ENCODE results near the gene TMEM108.

The TMEM108 gene

DNA sequence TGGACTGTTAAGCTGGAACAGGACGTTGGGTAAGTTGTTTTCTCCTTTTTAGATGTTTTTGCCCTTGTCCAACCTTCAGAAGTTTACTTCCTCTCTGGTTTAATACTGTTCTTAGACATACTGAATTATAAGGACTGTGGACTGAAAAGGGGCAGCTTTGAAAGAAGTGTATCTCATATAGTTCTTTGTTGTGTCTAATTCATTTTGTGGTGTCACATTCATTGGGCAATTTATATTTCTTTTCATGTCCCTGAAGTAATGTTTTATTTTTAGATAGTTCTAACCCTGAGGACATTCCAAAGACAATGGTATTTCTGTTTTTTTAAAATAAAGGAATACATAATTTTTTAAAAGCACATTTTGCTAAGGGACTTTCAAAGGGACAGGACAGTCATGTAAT is 45.2 kb downstream of the TMEM108 start:
- TF ChIP-seq, protein P1, sequence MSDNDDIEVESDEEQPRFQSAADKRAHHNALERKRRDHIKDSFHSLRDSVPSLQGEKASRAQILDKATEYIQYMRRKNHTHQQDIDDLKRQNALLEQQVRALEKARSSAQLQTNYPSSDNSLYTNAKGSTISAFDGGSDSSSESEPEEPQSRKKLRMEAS (IDR thresholded peaks at IDR 0.05; ENCODE audit: low read depth, low read length): no peak
- TF ChIP-seq POLR2A (IDR thresholded peaks at IDR 0.05; ENCODE audit: extremely low read depth, insufficient read length) (no peak), MYC (IDR thresholded peaks at IDR 0.05; ENCODE audit: low read depth, low read length) (no peak)
- TF ChIP-seq, protein P2, sequence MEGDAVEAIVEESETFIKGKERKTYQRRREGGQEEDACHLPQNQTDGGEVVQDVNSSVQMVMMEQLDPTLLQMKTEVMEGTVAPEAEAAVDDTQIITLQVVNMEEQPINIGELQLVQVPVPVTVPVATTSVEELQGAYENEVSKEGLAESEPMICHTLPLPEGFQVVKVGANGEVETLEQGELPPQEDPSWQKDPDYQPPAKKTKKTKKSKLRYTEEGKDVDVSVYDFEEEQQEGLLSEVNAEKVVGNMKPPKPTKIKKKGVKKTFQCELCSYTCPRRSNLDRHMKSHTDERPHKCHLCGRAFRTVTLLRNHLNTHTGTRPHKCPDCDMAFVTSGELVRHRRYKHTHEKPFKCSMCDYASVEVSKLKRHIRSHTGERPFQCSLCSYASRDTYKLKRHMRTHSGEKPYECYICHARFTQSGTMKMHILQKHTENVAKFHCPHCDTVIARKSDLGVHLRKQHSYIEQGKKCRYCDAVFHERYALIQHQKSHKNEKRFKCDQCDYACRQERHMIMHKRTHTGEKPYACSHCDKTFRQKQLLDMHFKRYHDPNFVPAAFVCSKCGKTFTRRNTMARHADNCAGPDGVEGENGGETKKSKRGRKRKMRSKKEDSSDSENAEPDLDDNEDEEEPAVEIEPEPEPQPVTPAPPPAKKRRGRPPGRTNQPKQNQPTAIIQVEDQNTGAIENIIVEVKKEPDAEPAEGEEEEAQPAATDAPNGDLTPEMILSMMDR (IDR thresholded peaks at IDR 0.05; ENCODE audit: low read depth, low read length): no peak
- DNase-seq (ENCODE audit: low read depth): no peak
- H3K4me3 ChIP-seq (ENCODE audit: low read depth, low read length): no peak overlapping the region

DNA sequence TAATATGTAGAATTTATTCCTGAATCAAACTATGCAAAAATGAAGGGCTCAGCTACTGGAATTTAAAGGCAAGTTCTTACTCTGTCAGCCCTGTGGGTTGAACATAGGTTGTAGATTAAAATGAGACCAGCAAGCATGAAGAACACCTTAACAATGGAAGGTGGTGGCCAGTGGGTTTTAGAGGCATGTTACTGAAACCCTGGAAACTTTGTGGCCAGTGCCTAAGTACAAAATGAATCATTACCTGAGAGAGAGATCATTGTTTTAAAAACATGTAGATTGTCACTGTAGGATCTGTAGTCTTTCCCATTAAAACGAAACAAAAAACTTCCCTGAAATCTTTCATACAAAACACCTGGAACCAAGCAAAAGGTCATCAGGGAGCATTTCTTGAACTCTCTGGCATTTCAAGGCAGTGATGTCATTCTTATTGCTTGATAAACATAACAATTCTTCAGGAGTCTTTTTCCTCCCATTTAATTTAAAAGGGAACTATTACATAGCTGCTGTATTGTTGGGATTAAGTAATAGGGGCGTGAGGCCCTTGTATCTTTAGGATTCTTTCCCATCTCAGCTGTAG is 51.8 kb downstream of the TMEM108 start:
- TF ChIP-seq, protein P1 (IDR thresholded peaks at IDR 0.05; ENCODE audit: low read depth, low read length): no peak
- TF ChIP-seq POLR2A (IDR thresholded peaks at IDR 0.05; ENCODE audit: extremely low read depth, insufficient read length) (no peak), MYC (IDR thresholded peaks at IDR 0.05; ENCODE audit: low read depth, low read length) (no peak)
- TF ChIP-seq, protein P2 (IDR thresholded peaks at IDR 0.05; ENCODE audit: low read depth, low read length): no peak
- DNase-seq (ENCODE audit: low read depth): no peak
- H3K4me3 ChIP-seq (ENCODE audit: low read depth, low read length): no peak overlapping the region

DNA sequence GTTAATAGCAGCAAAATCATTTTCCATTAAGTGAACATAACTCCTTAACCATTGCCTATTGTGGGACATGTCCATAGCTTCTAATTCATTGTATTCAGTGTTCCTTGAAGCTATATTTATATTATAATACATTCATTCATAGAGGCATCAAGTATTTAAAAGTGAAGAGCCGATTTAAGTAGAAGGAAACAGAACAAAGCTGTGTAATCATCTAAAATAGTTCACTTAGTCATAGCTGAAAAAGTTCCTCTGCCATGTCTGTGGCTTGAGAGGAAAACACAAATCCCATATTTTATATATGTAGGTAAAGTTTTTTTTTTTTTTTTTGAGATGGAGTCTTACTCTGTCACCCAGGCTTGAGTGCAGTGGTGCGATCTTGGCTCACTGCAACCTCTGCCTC is 54.5 kb downstream of the TMEM108 start:
- DNase-seq (ENCODE audit: low read depth): no peak
- H3K4me3 ChIP-seq (ENCODE audit: low read depth, low read length): no peak overlapping the region
- TF ChIP-seq, protein P2 (IDR thresholded peaks at IDR 0.05; ENCODE audit: low read depth, low read length): no peak
- TF ChIP-seq MYC (IDR thresholded peaks at IDR 0.05; ENCODE audit: low read depth, low read length) (no peak), POLR2A (IDR thresholded peaks at IDR 0.05; ENCODE audit: extremely low read depth, insufficient read length) (no peak)
- TF ChIP-seq, protein P1 (IDR thresholded peaks at IDR 0.05; ENCODE audit: low read depth, low read length): no peak

DNA sequence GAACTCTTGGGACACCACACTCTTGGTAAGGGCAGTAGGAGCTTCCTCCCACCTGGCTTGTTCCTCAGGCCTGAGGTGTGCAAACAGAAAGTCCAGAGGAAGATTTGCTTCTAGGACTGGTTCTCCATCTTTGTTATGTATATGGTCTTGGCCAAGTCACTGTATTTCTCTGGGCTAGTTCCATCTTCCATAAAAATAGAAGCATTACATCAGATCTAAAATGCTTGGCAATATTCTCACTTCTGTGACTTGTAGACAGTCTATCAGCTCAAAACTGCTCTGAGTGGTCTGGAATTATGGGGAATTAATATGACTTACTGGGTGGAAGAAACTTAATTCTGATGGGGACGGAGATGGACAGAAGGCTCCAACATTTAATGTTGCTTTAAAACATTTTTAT is 55.2 kb downstream of the TMEM108 start:
- DNase-seq (ENCODE audit: low read depth): no peak
- no peak overlapping the region for H3K4me3 ChIP-seq (ENCODE audit: low read depth, low read length)
- TF ChIP-seq POLR2A (IDR thresholded peaks at IDR 0.05; ENCODE audit: extremely low read depth, insufficient read length) (no peak), MYC (IDR thresholded peaks at IDR 0.05; ENCODE audit: low read depth, low read length) (no peak)
- TF ChIP-seq, protein P1 (IDR thresholded peaks at IDR 0.05; ENCODE audit: low read depth, low read length): no peak
- TF ChIP-seq, protein P2 (IDR thresholded peaks at IDR 0.05; ENCODE audit: low read depth, low read length): no peak

DNA sequence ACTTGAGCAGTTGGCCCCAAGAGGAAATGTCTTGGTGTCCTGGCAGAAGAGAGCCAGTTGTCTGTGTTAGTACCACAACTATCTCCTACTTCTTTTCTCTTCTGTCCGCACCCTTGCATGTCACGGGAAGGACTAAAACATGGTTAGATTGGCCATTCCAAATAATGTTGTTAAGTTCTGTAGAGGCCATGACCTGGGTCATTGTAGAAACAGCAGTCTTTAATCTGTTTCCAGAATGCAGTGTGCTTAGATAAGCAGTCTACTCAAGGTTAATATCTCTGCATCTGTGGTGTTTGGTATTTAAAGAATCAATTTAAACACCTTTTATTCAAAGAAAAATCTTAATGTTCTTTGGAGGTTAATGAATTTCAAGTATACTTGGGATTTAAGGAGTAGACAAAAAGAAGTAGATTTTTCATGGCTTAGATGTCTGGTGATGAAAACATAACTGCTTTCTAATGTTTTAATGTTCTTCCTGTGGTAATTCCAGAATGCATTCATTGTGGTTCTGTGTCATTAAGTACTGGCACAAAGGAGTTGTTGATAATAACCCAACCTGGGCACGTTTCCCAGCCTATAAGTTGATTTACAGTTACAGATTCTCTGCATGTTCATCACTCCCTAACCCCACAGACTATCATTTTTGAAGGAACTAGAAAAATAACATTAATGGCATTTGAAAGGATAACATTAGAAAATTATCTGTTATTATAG is 58.9 kb downstream of the TMEM108 start:
- H3K4me3 ChIP-seq (ENCODE audit: low read depth, low read length): no peak overlapping the region
- TF ChIP-seq POLR2A (IDR thresholded peaks at IDR 0.05; ENCODE audit: extremely low read depth, insufficient read length) (no peak), MYC (IDR thresholded peaks at IDR 0.05; ENCODE audit: low read depth, low read length) (no peak)
- TF ChIP-seq, protein P1 (IDR thresholded peaks at IDR 0.05; ENCODE audit: low read depth, low read length): no peak
- TF ChIP-seq, protein P2 (IDR thresholded peaks at IDR 0.05; ENCODE audit: low read depth, low read length): no peak
- no peak for DNase-seq (ENCODE audit: low read depth)

Data from NB4 (cell line).